ENCODE measurements around the gene PHACTR3.

DNA sequence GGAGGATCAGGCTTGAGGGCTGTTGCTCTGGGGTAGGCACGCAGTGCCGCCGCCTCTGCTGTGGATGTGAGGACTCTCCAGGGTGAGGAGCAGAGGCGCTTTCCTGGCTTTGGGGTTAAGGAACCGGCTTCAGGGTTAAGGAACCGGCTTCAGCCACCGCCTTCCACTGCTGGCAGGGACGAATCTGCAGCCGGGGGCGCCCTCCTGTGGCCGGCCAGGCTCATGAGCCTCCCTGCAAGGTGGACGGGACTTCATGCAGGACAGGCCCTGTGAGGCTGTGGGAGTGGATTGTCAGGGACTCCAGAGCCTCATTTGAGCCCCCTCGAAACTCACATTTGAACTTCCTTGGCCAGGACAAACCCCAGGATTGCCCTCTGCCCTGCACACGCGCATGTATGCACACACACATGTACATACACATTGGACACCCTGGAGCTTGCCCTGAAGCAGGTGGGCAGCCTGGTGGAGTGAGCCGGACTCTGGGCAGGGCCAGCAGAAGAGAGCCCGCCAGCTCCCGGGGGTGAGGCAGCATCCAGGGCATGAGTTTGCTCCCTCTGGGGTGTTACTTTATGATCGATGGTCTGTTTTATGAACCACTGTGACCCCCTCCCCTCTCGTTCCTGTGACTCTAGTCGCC, 146.9 kb downstream of the PHACTR3 start:
- no peak for TF ChIP-seq POLR2AphosphoS5 (IDR thresholded peaks at IDR 0.05; ENCODE audit: low read depth, low read length)
- TF ChIP-seq, protein P1, sequence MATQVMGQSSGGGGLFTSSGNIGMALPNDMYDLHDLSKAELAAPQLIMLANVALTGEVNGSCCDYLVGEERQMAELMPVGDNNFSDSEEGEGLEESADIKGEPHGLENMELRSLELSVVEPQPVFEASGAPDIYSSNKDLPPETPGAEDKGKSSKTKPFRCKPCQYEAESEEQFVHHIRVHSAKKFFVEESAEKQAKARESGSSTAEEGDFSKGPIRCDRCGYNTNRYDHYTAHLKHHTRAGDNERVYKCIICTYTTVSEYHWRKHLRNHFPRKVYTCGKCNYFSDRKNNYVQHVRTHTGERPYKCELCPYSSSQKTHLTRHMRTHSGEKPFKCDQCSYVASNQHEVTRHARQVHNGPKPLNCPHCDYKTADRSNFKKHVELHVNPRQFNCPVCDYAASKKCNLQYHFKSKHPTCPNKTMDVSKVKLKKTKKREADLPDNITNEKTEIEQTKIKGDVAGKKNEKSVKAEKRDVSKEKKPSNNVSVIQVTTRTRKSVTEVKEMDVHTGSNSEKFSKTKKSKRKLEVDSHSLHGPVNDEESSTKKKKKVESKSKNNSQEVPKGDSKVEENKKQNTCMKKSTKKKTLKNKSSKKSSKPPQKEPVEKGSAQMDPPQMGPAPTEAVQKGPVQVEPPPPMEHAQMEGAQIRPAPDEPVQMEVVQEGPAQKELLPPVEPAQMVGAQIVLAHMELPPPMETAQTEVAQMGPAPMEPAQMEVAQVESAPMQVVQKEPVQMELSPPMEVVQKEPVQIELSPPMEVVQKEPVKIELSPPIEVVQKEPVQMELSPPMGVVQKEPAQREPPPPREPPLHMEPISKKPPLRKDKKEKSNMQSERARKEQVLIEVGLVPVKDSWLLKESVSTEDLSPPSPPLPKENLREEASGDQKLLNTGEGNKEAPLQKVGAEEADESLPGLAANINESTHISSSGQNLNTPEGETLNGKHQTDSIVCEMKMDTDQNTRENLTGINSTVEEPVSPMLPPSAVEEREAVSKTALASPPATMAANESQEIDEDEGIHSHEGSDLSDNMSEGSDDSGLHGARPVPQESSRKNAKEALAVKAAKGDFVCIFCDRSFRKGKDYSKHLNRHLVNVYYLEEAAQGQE (IDR thresholded peaks at IDR 0.05; ENCODE audit: insufficient read depth in 1 of 2, low read depth in 2 of 2, low read length in 1 of 2) = 0 out of 4 replicates have a peak, but pooled peaks of 1 of the 2 experiments have one; percentile 7
- TF ChIP-seq, protein P2, sequence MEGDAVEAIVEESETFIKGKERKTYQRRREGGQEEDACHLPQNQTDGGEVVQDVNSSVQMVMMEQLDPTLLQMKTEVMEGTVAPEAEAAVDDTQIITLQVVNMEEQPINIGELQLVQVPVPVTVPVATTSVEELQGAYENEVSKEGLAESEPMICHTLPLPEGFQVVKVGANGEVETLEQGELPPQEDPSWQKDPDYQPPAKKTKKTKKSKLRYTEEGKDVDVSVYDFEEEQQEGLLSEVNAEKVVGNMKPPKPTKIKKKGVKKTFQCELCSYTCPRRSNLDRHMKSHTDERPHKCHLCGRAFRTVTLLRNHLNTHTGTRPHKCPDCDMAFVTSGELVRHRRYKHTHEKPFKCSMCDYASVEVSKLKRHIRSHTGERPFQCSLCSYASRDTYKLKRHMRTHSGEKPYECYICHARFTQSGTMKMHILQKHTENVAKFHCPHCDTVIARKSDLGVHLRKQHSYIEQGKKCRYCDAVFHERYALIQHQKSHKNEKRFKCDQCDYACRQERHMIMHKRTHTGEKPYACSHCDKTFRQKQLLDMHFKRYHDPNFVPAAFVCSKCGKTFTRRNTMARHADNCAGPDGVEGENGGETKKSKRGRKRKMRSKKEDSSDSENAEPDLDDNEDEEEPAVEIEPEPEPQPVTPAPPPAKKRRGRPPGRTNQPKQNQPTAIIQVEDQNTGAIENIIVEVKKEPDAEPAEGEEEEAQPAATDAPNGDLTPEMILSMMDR (IDR thresholded peaks at IDR 0.05) = peak; percentile 91
